GM23338 (cell line): Measurements from ENCODE around the gene RYR2. TPM values are rescaled to one million over a fixed set of nuclear protein-coding genes. Genes with fewer than 3 reads are reported as not detected.
"Not testable (repeated sequence)": the region's sequence is repeated elsewhere in the genome, so short reads cannot be mapped to it uniquely, and the experiment has no call there.

Experiments used
- ATAC-seq: fragments of 200-7000 bp; cut with Tn5 transposase; 3 replicates; pipeline ENCODE4 v1.9.1; 2020
- DNase-seq: peaks from one replicate; pipeline ENCODE4 v3.0.0-alpha.2; 2015; ENCODE audit warnings: low spot score
- H2AFZ ChIP-seq: fragments of 200-600 bp; sonication (generic); 2 replicates; pipeline ENCODE4 v1.8.0; 2016; ENCODE audit warnings: antibody characterized with exemption, mild to moderate bottlenecking, moderate library complexity
- H3F3A ChIP-seq: fragments of 200-600 bp; sonication (generic); replicated peaks from 2 replicates; pipeline ENCODE4 v1.8.0; 2017; ENCODE audit warnings: antibody characterized with exemption, mixed run types, low read depth
- H3K27ac ChIP-seq: fragments of 200-600 bp; sonication (generic); 2 replicates; pipeline ENCODE4 v1.6.1; 2016; ENCODE audit warnings: low read depth
- H3K27me3 ChIP-seq: fragments of 200-600 bp; sonication (generic); 2 replicates; pipeline ENCODE4 v1.8.0; 2016; ENCODE audit warnings: mild to moderate bottlenecking, mixed run types, moderate library complexity; ENCODE audit not compliant: insufficient read depth
- H3K36me3 ChIP-seq: fragments of 200-600 bp; sonication (generic); 2 replicates; pipeline ENCODE4 v1.8.0; 2016; ENCODE audit warnings: mild to moderate bottlenecking; ENCODE audit not compliant: insufficient read depth
- H3K4me1 ChIP-seq: fragments of 200-600 bp; sonication (generic); 2 replicates; pipeline ENCODE4 v1.8.0; 2016; ENCODE audit warnings: mild to moderate bottlenecking, moderate library complexity; ENCODE audit not compliant: insufficient read depth
- H3K4me2 ChIP-seq: fragments of 200-600 bp; sonication (generic); 2 replicates; pipeline ENCODE4 v1.7.1; 2017; ENCODE audit warnings: mixed run types
- H3K4me3 ChIP-seq: fragments of 200-600 bp; sonication (generic); 2 replicates; pipeline ENCODE4 v1.6.1; 2016; ENCODE audit warnings: mixed run types
- H3K79me2 ChIP-seq: fragments of 200-600 bp; sonication (generic); replicated peaks from 2 replicates; pipeline ENCODE4 v1.8.0; 2017; ENCODE audit warnings: mild to moderate bottlenecking; ENCODE audit not compliant: insufficient read depth
- H3K9me2 ChIP-seq: fragments of 200-600 bp; sonication (generic); 2 replicates; pipeline ENCODE4 v1.8.0; 2017; ENCODE audit not compliant: insufficient read depth
- H4K20me1 ChIP-seq: fragments of 200-600 bp; sonication (generic); replicated peaks from 2 replicates; pipeline ENCODE4 v1.8.0; 2017; ENCODE audit warnings: mild to moderate bottlenecking; ENCODE audit not compliant: insufficient read depth
- H3K27ac Mint-ChIP-seq: 2 replicates; pipeline ENCODE4 v1.8.0; 2020; ENCODE audit warnings: inconsistent platforms, mild to moderate bottlenecking, moderate library complexity, mixed read lengths
- H3K27me3 Mint-ChIP-seq: 3 replicates; pipeline ENCODE4 v1.8.0; 2022; ENCODE audit warnings: low read depth, mild to moderate bottlenecking, moderate library complexity, mixed read lengths, inconsistent platforms; ENCODE audit not compliant: insufficient read depth, poor library complexity
- H3K36me3 Mint-ChIP-seq: 3 replicates; pipeline ENCODE4 v1.8.0; 2021; ENCODE audit warnings: low read depth, mild to moderate bottlenecking, inconsistent platforms, moderate library complexity, mixed read lengths
- H3K4me1 Mint-ChIP-seq: 3 replicates; pipeline ENCODE4 v1.8.0; 2020; ENCODE audit warnings: mild to moderate bottlenecking, inconsistent platforms, mixed read lengths
- H3K4me3 Mint-ChIP-seq: 3 replicates; pipeline ENCODE4 v1.8.0; 2021; ENCODE audit warnings: moderate library complexity, mild to moderate bottlenecking, inconsistent platforms, mixed read lengths
- H3K9me3 Mint-ChIP-seq: 3 replicates; pipeline ENCODE4 v1.8.0; 2020; ENCODE audit warnings: moderate library complexity, mild to moderate bottlenecking, inconsistent platforms, mixed read lengths
- CREB1 ChIP-seq: fragments of 250-450 bp; sonication (Bioruptor Pico); IDR thresholded peaks from 2 replicates; pipeline ENCODE4 v1.5.0; 2020; ENCODE audit warnings: low read depth, mild to moderate bottlenecking, moderate library complexity
- EZH2 ChIP-seq: fragments of 200-600 bp; sonication (generic); IDR thresholded peaks from one replicate; pipeline ENCODE4 v1.8.0; 2017; ENCODE audit warnings: antibody characterized with exemption, mild to moderate bottlenecking, low read depth; ENCODE audit not compliant: unreplicated experiment
- EZH2phosphoT487 ChIP-seq: fragments of 200-600 bp; sonication (generic); IDR thresholded peaks from one replicate; pipeline ENCODE4 v1.8.1; 2018; ENCODE audit warnings: antibody characterized with exemption; ENCODE audit not compliant: unreplicated experiment
- JUNB ChIP-seq: IDR thresholded peaks from one replicate; pipeline ENCODE4 v1.6.1; 2016; ENCODE audit warnings: antibody characterized with exemption; ENCODE audit not compliant: unreplicated experiment
- STAT1 ChIP-seq: IDR thresholded peaks from one replicate; pipeline ENCODE4 v1.6.1; 2016; ENCODE audit warnings: antibody characterized with exemption; ENCODE audit not compliant: unreplicated experiment
- ZNF114 ChIP-seq: fragments of 250-450 bp; sonication (Bioruptor Pico); IDR thresholded peaks from 2 replicates; pipeline ENCODE4 v1.5.0; 2020; ENCODE audit warnings: mild to moderate bottlenecking, moderate library complexity
- ZNF331 ChIP-seq: fragments of 250-450 bp; sonication (Bioruptor Pico); IDR thresholded peaks from 2 replicates; pipeline ENCODE4 v1.5.0; 2020; ENCODE audit warnings: low read depth, mild to moderate bottlenecking, moderate library complexity
- polyA plus RNA-seq: library from polyadenylated mRNA; unstranded; fragments of >200 nt; fragmentation: Nextera tagmentation; extraction: Ambion mirVana; gene quantifications from 2 replicates; pipeline ENCODE4 v1.2.1, GENCODE V29; 2016
- total RNA-seq: library from RNA; depleted of rRNA; stranded (reverse); fragments of >200 nt; shearing (Covaris generic); gene quantifications from 2 replicates; pipeline ENCODE4 v1.2.3, GENCODE V29; 2014
- TF ChIP-seq, protein P1 (sequence below): IDR thresholded peaks from 2 replicates; pipeline ENCODE4 v1.6.1; 2016; ENCODE audit warnings: antibody characterized with exemption
- TF ChIP-seq, protein P2 (sequence below), 2 experiments: fragments of 200-600 bp in 1 of 2; sonication (generic) in 1 of 2; conservative IDR thresholded peaks; 2 replicates each; pipeline versions ENCODE4 v1.5.1 to v1.6.1; 2016 to 2017; ENCODE audit warnings: antibody characterized with exemption in 2 of 2, low read depth in 2 of 2, mild to moderate bottlenecking in 2 of 2, moderate library complexity in 1 of 2

The RYR2 gene
- total and polyA plus RNA-seq, 2 experiments from 2014 or later: 8.9 to 10.0 TPM

DNA sequence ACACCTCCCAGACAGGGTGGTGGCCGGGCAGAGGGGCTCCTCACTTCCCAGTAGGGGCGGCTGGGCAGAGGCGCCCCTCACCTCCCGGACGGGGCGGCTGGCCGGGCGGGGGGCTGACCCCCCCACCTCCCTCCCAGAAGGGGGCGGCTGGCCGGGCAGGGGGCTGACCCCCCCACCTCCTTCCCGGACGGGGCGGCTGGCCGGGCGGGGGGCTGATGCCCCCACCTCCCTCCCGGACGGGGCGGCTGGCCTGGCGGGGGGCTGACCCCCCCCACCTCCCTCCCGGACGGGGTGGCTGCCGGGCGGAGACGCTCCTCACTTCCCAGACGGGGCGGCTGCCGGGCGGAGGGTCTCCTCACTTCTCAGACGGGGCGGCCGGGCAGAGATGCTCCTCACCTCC lies 85.3 kb downstream of the RYR2 start:
- H3K4me3 Mint-ChIP-seq: not testable (repeated sequence)
- peaks cover 50% of the 10 kb centered on the region for H3K36me3 Mint-ChIP-seq

DNA sequence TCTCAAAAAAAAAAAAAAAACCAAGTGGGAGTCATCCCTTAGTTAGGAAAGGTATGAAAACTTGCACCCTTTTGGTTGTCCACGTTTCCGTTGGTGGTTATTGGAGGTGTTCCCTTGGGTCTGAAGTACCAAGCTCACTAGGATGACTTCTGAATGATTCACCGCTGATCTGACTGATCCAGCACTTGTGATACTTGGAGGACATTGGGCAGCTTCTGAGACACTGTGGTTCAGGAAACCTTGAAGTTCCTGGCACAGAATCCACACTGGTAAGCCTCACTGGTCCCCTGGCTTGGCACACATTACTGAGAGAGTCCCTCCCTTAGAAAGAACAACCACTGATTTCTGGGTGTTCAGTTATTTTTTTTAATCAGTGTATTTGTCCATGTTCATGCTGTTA lies 91.9 kb downstream of the RYR2 start:
- H3K4me1 Mint-ChIP-seq: no peaks in the 10 kb centered on the region
- no peak for DNase-seq
- peaks cover 16% of the 10 kb centered on the region; the same call in 1 of the 2 replicates for H3K79me2 ChIP-seq
- H3K36me3 Mint-ChIP-seq: peaks cover 46% of the 10 kb centered on the region
- no peaks in the 10 kb centered on the region for H4K20me1 ChIP-seq
- peaks cover 4% of the 10 kb centered on the region; the same call in 1 of the 2 replicates for H3K9me2 ChIP-seq
- no peaks in the 10 kb centered on the region for H3F3A ChIP-seq
- no peak overlapping the region for H2AFZ ChIP-seq
- no peaks in the 10 kb centered on the region for H3K27me3 ChIP-seq
- ATAC-seq: no peak
- no peak overlapping the region for H3K4me3 ChIP-seq
- H3K27ac Mint-ChIP-seq: no peak overlapping the region
- peaks cover 4% of the 10 kb centered on the region for H3K27me3 Mint-ChIP-seq
- TF ChIP-seq EZH2: no peak
- TF ChIP-seq, protein P1, sequence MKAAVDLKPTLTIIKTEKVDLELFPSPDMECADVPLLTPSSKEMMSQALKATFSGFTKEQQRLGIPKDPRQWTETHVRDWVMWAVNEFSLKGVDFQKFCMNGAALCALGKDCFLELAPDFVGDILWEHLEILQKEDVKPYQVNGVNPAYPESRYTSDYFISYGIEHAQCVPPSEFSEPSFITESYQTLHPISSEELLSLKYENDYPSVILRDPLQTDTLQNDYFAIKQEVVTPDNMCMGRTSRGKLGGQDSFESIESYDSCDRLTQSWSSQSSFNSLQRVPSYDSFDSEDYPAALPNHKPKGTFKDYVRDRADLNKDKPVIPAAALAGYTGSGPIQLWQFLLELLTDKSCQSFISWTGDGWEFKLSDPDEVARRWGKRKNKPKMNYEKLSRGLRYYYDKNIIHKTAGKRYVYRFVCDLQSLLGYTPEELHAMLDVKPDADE: no peak
- TF ChIP-seq ZNF114: no peak
- TF ChIP-seq, protein P2, sequence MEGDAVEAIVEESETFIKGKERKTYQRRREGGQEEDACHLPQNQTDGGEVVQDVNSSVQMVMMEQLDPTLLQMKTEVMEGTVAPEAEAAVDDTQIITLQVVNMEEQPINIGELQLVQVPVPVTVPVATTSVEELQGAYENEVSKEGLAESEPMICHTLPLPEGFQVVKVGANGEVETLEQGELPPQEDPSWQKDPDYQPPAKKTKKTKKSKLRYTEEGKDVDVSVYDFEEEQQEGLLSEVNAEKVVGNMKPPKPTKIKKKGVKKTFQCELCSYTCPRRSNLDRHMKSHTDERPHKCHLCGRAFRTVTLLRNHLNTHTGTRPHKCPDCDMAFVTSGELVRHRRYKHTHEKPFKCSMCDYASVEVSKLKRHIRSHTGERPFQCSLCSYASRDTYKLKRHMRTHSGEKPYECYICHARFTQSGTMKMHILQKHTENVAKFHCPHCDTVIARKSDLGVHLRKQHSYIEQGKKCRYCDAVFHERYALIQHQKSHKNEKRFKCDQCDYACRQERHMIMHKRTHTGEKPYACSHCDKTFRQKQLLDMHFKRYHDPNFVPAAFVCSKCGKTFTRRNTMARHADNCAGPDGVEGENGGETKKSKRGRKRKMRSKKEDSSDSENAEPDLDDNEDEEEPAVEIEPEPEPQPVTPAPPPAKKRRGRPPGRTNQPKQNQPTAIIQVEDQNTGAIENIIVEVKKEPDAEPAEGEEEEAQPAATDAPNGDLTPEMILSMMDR (conservative IDR thresholded peaks at IDR 0.05; ENCODE audit: low read depth in 2 of 2): no peak
- no peak for TF ChIP-seq CREB1 (CRISPR knock-in tag)
- TF ChIP-seq STAT1: no peak
- TF ChIP-seq JUNB: no peak
- TF ChIP-seq EZH2phosphoT487: no peak
- TF ChIP-seq ZNF331 (CRISPR knock-in tag): no peak
- H3K9me3 Mint-ChIP-seq: peaks cover 42% of the 10 kb centered on the region
- no peak overlapping the region for H3K4me2 ChIP-seq
- H3K4me1 ChIP-seq: no peaks in the 10 kb centered on the region
- no peaks in the 10 kb centered on the region; the same call in none of the 2 replicates for H3K36me3 ChIP-seq
- no peak overlapping the region for H3K27ac ChIP-seq
- no peak overlapping the region for H3K4me3 Mint-ChIP-seq

More for the DNA sequence above, 85.3 kb downstream of the RYR2 start:
- ATAC-seq, H3F3A ChIP-seq, H3K4me2 ChIP-seq, H3K27me3 ChIP-seq, H3K9me2 ChIP-seq, H3K27ac Mint-ChIP-seq, H2AFZ ChIP-seq, H3K27me3 Mint-ChIP-seq, H3K4me1 Mint-ChIP-seq, DNase-seq, H4K20me1 ChIP-seq, H3K4me3 ChIP-seq, H3K36me3 ChIP-seq, H3K4me1 ChIP-seq, H3K27ac ChIP-seq: not testable (repeated sequence)
- H3K79me2 ChIP-seq: peaks cover 20% of the 10 kb centered on the region
- H3K9me3 Mint-ChIP-seq: peaks cover 51% of the 10 kb centered on the region
